Mesenchymal stem cell (in vitro differentiated cells and primary cell): ENCODE measurements around the gene ZNF444.
A peak's percentile ranks its signal among the peaks of the same experiment; 100 is the strongest.

Experiments
- DNase-seq: peaks from one replicate; pipeline ENCODE4 v3.0.0-alpha.2; 2013
- H2AFZ ChIP-seq: one replicate; pipeline ENCODE4 v1.6.1; 2013; ENCODE audit warnings: low read depth, mild to moderate bottlenecking, control low read depth, inconsistent platforms, low read length, moderate library complexity
- H2AK5ac ChIP-seq: 2 replicates; pipeline ENCODE4 v1.6.1; 2013; ENCODE audit warnings: low read length, moderate library complexity, mild to moderate bottlenecking, inconsistent platforms; ENCODE audit not compliant: severe bottlenecking
- H2BK120ac ChIP-seq: one replicate; pipeline ENCODE4 v1.6.1; 2013; ENCODE audit warnings: low read depth, mild to moderate bottlenecking, inconsistent platforms, low read length, moderate library complexity
- H2BK12ac ChIP-seq, 2 experiments: one replicate each; pipeline ENCODE4 v1.6.1; 2013; ENCODE audit warnings: inconsistent platforms in 2 of 2, low read length in 2 of 2, mild to moderate bottlenecking in 2 of 2, moderate library complexity in 2 of 2, control low read depth in 1 of 2
- H2BK15ac ChIP-seq: one replicate; pipeline ENCODE4 v1.6.1; 2013; ENCODE audit warnings: mild to moderate bottlenecking, low read depth, inconsistent platforms; ENCODE audit not compliant: poor library complexity, severe bottlenecking
- H2BK5ac ChIP-seq: 2 replicates; pipeline ENCODE4 v1.6.1; 2013; ENCODE audit warnings: low read depth, mild to moderate bottlenecking, low read length, control low read depth, inconsistent platforms; ENCODE audit not compliant: poor library complexity, severe bottlenecking
- H3K14ac ChIP-seq, 2 experiments: one replicate each; pipeline ENCODE4 v1.6.1; 2013; ENCODE audit warnings: inconsistent platforms in 2 of 2, low read length in 2 of 2, control low read depth in 1 of 2, mild to moderate bottlenecking in 1 of 2, moderate library complexity in 1 of 2
- H3K18ac ChIP-seq, 2 experiments: one replicate each; pipeline ENCODE4 v1.6.1; 2013; ENCODE audit warnings: inconsistent platforms in 2 of 2, low read length in 2 of 2, control low read depth in 1 of 2, low read depth in 1 of 2, mild to moderate bottlenecking in 1 of 2
- H3K23ac ChIP-seq, 2 experiments: one replicate each; pipeline ENCODE4 v1.6.1; 2013; ENCODE audit warnings: inconsistent platforms in 2 of 2, low read length in 2 of 2, mild to moderate bottlenecking in 2 of 2, moderate library complexity in 2 of 2, control low read depth in 1 of 2
- H3K27ac ChIP-seq: 2 replicates; pipeline ENCODE4 v1.5.1; 2013; ENCODE audit warnings: mild to moderate bottlenecking, moderate library complexity, low read length, control low read depth, inconsistent platforms; ENCODE audit not compliant: poor library complexity, severe bottlenecking
- H3K27me3 ChIP-seq, 2 experiments: 2 replicates each; pipeline versions ENCODE4 v1.6.1 to v1.7.0; 2013; ENCODE audit warnings: low read length in 2 of 2, mild to moderate bottlenecking in 2 of 2, moderate library complexity in 2 of 2, control low read depth in 1 of 2, inconsistent platforms in 1 of 2; ENCODE audit not compliant: control insufficient read depth in 1 of 2, insufficient read depth in 1 of 2
- H3K36me3 ChIP-seq, 2 experiments: 2 replicates each; pipeline versions ENCODE4 v1.6.1 to v1.7.0; 2013; ENCODE audit warnings: low read length in 2 of 2, control low read depth in 1 of 2, inconsistent platforms in 1 of 2, low read depth in 1 of 2, mild to moderate bottlenecking in 1 of 2; ENCODE audit not compliant: insufficient read depth in 2 of 2, control insufficient read depth in 1 of 2
- H3K4ac ChIP-seq, 2 experiments: one replicate each; pipeline ENCODE4 v1.6.1; 2013; ENCODE audit warnings: inconsistent platforms in 2 of 2, low read length in 2 of 2, mild to moderate bottlenecking in 2 of 2, moderate library complexity in 2 of 2, control low read depth in 1 of 2, low read depth in 1 of 2
- H3K4me1 ChIP-seq: 2 replicates; pipeline ENCODE4 v1.6.1; 2013; ENCODE audit warnings: low read depth, low read length, control low read depth; ENCODE audit not compliant: control insufficient read depth, insufficient read depth
- H3K4me2 ChIP-seq: 2 replicates; pipeline ENCODE4 v1.6.1; 2013; ENCODE audit warnings: low read length, mild to moderate bottlenecking, inconsistent platforms; ENCODE audit not compliant: poor library complexity, severe bottlenecking
- H3K4me3 ChIP-seq, 2 experiments: 2 replicates each; pipeline versions ENCODE4 v1.5.1 to v1.7.0; 2013; ENCODE audit warnings: low read length in 2 of 2, mild to moderate bottlenecking in 2 of 2, control low read depth in 1 of 2, low read depth in 1 of 2; ENCODE audit not compliant: insufficient read depth in 1 of 2
- H3K79me1 ChIP-seq: replicated peaks from 2 replicates; pipeline ENCODE4 v1.6.1; 2013; ENCODE audit warnings: mild to moderate bottlenecking, control low read depth, low read length, inconsistent platforms; ENCODE audit not compliant: poor library complexity, severe bottlenecking
- H3K9ac ChIP-seq: 2 replicates; pipeline ENCODE4 v1.7.0; 2013; ENCODE audit warnings: mild to moderate bottlenecking, low read length, moderate library complexity
- H3K9me3 ChIP-seq: 2 replicates; pipeline ENCODE4 v1.7.0; 2013; ENCODE audit warnings: mild to moderate bottlenecking, low read length; ENCODE audit not compliant: control insufficient read depth
- H4K8ac ChIP-seq: one replicate; pipeline ENCODE4 v1.6.1; 2013; ENCODE audit warnings: inconsistent platforms, mild to moderate bottlenecking, low read length, moderate library complexity
- H4K91ac ChIP-seq: one replicate; pipeline ENCODE4 v1.6.1; 2013; ENCODE audit warnings: mild to moderate bottlenecking, low read length, inconsistent platforms
- WGBS: methylation state at CpG from one replicate; pipeline ENCODE4 v1.1.7; 2013; ENCODE audit warnings: mixed read lengths; 5-methylcytosine and 5-hydroxymethylcytosine counted together

The ZNF444 gene

GRCh38 chr19:56101746-56102535 lies 39.1 kb upstream of the ZNF444 start:
- Histone ChIP-seq H3K18ac (no peak overlapping the region), H3K9ac (no peak overlapping the region), H3K14ac (no peak overlapping the region), H3K9me3 (no peaks in the 10 kb centered on the region), H2AK5ac (no peak overlapping the region), H2BK12ac (no peak overlapping the region), H4K8ac (peak overlapping the region; percentile 7), H3K27ac (no peak overlapping the region), H3K4me1 (peaks cover 30% of the 10 kb centered on the region), H3K79me1 (peaks cover 27% of the 10 kb centered on the region), H3K27me3 (no peaks in the 10 kb centered on the region), H3K4me2 (no peak overlapping the region), H2BK15ac (no peak overlapping the region), H2BK120ac (no peak overlapping the region), H3K4me3 (no peak overlapping the region), H3K23ac (no peak overlapping the region), H2BK5ac (no peak overlapping the region), H3K36me3 (peaks cover 25 to 82% of the 10 kb centered on the region in 2 experiments), H3K4ac (no peak overlapping the region), H4K91ac (no peak overlapping the region), H2AFZ (no peak overlapping the region)
- no peak for DNase-seq
- 97% methylated on average over 34 of the region's 34 CpGs for WGBS

GRCh38 chr19:56103027-56103614 lies 38.0 kb upstream of the ZNF444 start:
- Histone ChIP-seq H3K79me1 (peaks cover 18% of the 10 kb centered on the region), H2BK5ac (no peak overlapping the region), H3K36me3 (peaks cover 20 to 82% of the 10 kb centered on the region in 2 experiments), H3K18ac (no peak overlapping the region), H3K4me1 (peaks cover 39% of the 10 kb centered on the region), H3K4me2 (no peak overlapping the region), H2BK120ac (no peak overlapping the region), H2BK12ac (peak overlapping the region in 1 of 2 experiments; percentile 21), H4K8ac (no peak overlapping the region), H3K4me3 (no peak overlapping the region), H3K9ac (no peak overlapping the region), H2AFZ (no peak overlapping the region), H3K27ac (no peak overlapping the region), H3K23ac (no peak overlapping the region), H2BK15ac (no peak overlapping the region), H3K14ac (no peak overlapping the region), H3K4ac (no peak overlapping the region), H4K91ac (no peak overlapping the region), H3K9me3 (no peaks in the 10 kb centered on the region), H3K27me3 (no peaks in the 10 kb centered on the region), H2AK5ac (no peak overlapping the region)
- no peak for DNase-seq
- WGBS = 98% methylated on average over 20 of the region's 20 CpGs

- H3K23ac ChIP-seq = no peak overlapping the region
- over 99% methylated on average over 20 of the region's 29 CpGs for WGBS
- H3K4me3 ChIP-seq = no peak overlapping the region
- peaks cover 12% of the 10 kb centered on the region for H3K79me1 ChIP-seq
- no peak overlapping the region for H3K4me2 ChIP-seq
- peaks cover 52% of the 10 kb centered on the region for H3K4me1 ChIP-seq
- H3K27ac ChIP-seq = no peak overlapping the region
- no peak overlapping the region for H2BK5ac ChIP-seq
- no peak overlapping the region for H4K8ac ChIP-seq
- H3K18ac ChIP-seq = no peak overlapping the region
- H3K9me3 ChIP-seq = no peaks in the 10 kb centered on the region
- DNase-seq = no peak
- H3K9ac ChIP-seq = no peak overlapping the region
- peaks cover 19 to 78% of the 10 kb centered on the region in 2 experiments for H3K36me3 ChIP-seq
- H4K91ac ChIP-seq = peak overlapping the region; percentile 62
- H2BK120ac ChIP-seq = no peak overlapping the region
- H3K14ac ChIP-seq = peak overlapping the region in 1 of 2 experiments; percentile 12
- H2BK15ac ChIP-seq = no peak overlapping the region
- H2BK12ac ChIP-seq = no peak overlapping the region
- no peak overlapping the region for H3K4ac ChIP-seq
- no peak overlapping the region for H2AFZ ChIP-seq
- H2AK5ac ChIP-seq = no peak overlapping the region
- no peaks in the 10 kb centered on the region for H3K27me3 ChIP-seq
Measured at GRCh38 chr19:56104423-56104822, 36.7 kb upstream of the ZNF444 start.

- H2BK120ac ChIP-seq = no peak overlapping the region
- no peak overlapping the region for H4K91ac ChIP-seq
- H3K27me3 ChIP-seq = no peaks in the 10 kb centered on the region
- no peak overlapping the region for H2BK12ac ChIP-seq
- no peak overlapping the region for H3K18ac ChIP-seq
- no peaks in the 10 kb centered on the region for H3K9me3 ChIP-seq
- no peak overlapping the region for H2AFZ ChIP-seq
- H2BK5ac ChIP-seq = no peak overlapping the region
- H3K36me3 ChIP-seq = peaks cover 13 to 71% of the 10 kb centered on the region in 2 experiments
- DNase-seq = peak; percentile 40
- H3K9ac ChIP-seq = peak overlapping the region; percentile 46
- peak overlapping the region; percentile 12 for H2BK15ac ChIP-seq
- H3K4me3 ChIP-seq = peak overlapping the region in 1 of 2 experiments; percentile 11
- H3K4me2 ChIP-seq = peak overlapping the region; percentile 58
- peaks cover 6% of the 10 kb centered on the region for H3K79me1 ChIP-seq
- H3K4ac ChIP-seq = no peak overlapping the region
- WGBS = 65% methylated on average over 20 of the region's 22 CpGs
- no peak overlapping the region for H3K23ac ChIP-seq
- H2AK5ac ChIP-seq = peak overlapping the region; percentile 73
- peaks cover 56% of the 10 kb centered on the region for H3K4me1 ChIP-seq
- H3K14ac ChIP-seq = no peak overlapping the region
- peak overlapping the region; percentile 45 for H3K27ac ChIP-seq
- H4K8ac ChIP-seq = no peak overlapping the region
Measured at GRCh38 chr19:56105090-56105701, 35.9 kb upstream of the ZNF444 start.
